Natural killer cell treated with Interleukin-12 subunit alpha and Interleukin-12 subunit beta and Interleukin-15 and Interleukin-18, amount 100 ng/mL, for 72 hours (primary cell): ENCODE measurements around the gene INSC. TPM values are rescaled to one million over a fixed set of nuclear protein-coding genes. Genes with fewer than 3 reads are reported as not detected.

Experiments
- ATAC-seq, 2 donors: fragments of 150-1000 bp; cut with Tn5 transposase in 1 of 2; sonication (Bioruptor Pico), chemical (Tn5 transposase) in 1 of 2; 2 replicates each; pipeline ENCODE4 v1.10.0; 2021
- DNase-seq: peaks from one replicate; pipeline ENCODE4 v3.0.0; 2022; ENCODE audit warnings: low spot score
- H3K27ac Mint-ChIP-seq, 2 donors: 1 replicate in 1 of 2; 2 replicates in 1 of 2; pipeline ENCODE4 v1.8.0; 2022; ENCODE audit warnings: mixed read lengths in 2 of 2, mild to moderate bottlenecking in 1 of 2, moderate library complexity in 1 of 2
- H3K27me3 Mint-ChIP-seq, 2 donors: 1 replicate in 1 of 2; 2 replicates in 1 of 2; pipeline ENCODE4 v1.8.0; 2022; ENCODE audit warnings: mixed read lengths in 2 of 2
- H3K36me3 Mint-ChIP-seq: one replicate; pipeline ENCODE4 v1.8.0; 2022; ENCODE audit warnings: mixed read lengths
- H3K4me1 Mint-ChIP-seq, 2 donors: 1 replicate in 1 of 2; 2 replicates in 1 of 2; pipeline ENCODE4 v1.8.0; 2022; ENCODE audit warnings: low read depth in 2 of 2, mixed read lengths in 2 of 2, mild to moderate bottlenecking in 1 of 2
- H3K4me3 Mint-ChIP-seq: one replicate; pipeline ENCODE4 v1.8.0; 2022; ENCODE audit warnings: mixed read lengths
- H3K9me3 Mint-ChIP-seq: 2 replicates; pipeline ENCODE4 v1.8.0; 2022; ENCODE audit warnings: mixed read lengths
- total RNA-seq, 2 donors: library from RNA; stranded (reverse); gene quantifications; one replicate each; pipeline ENCODE4 v1.2.3, GENCODE V29; 2022

INSC gene
- total RNA-seq, 2 donors from 2014 or later = 0.55 TPM; not detected in 1

GRCh38 chr11:15119352-15119751 lies 4.6 kb downstream of the INSC start:
- ATAC-seq (peak in 1 of 2 donors; percentile 70), DNase-seq (no peak)
- H3K27me3 Mint-ChIP-seq = peaks cover 33 to 49% of the 10 kb centered on the region in 2 donors

GRCh38 chr11:15119826-15120225 lies 5.1 kb downstream of the INSC start:
- DNase-seq (no peak), ATAC-seq (no peak)
- Mint-ChIP-seq H3K4me1 (peaks cover 11 to 16% of the 10 kb centered on the region in 2 donors), H3K9me3 (no peaks in the 10 kb centered on the region), H3K27ac (no peak overlapping the region), H3K27me3 (peaks cover 34 to 50% of the 10 kb centered on the region in 2 donors), H3K4me3 (no peak overlapping the region), H3K36me3 (no peaks in the 10 kb centered on the region)

More at GRCh38 chr11:15119352-15119751, 4.6 kb downstream of the INSC start:
- no peak overlapping the region for H3K4me3 Mint-ChIP-seq
- H3K9me3 Mint-ChIP-seq = no peaks in the 10 kb centered on the region
- no peaks in the 10 kb centered on the region for H3K36me3 Mint-ChIP-seq
- no peak overlapping the region for H3K27ac Mint-ChIP-seq
- H3K4me1 Mint-ChIP-seq = peaks cover 11 to 17% of the 10 kb centered on the region in 2 donors

GRCh38 chr11:15123849-15124248 lies 9.1 kb downstream of the INSC start:
- H3K4me3 Mint-ChIP-seq = no peak overlapping the region
- peaks cover 26 to 43% of the 10 kb centered on the region in 2 donors for H3K27me3 Mint-ChIP-seq
- peaks cover 6 to 9% of the 10 kb centered on the region in 2 donors for H3K4me1 Mint-ChIP-seq
- no peak for ATAC-seq
- DNase-seq = no peak
- H3K9me3 Mint-ChIP-seq = no peaks in the 10 kb centered on the region
- H3K36me3 Mint-ChIP-seq = no peaks in the 10 kb centered on the region
- H3K27ac Mint-ChIP-seq = no peak overlapping the region

GRCh38 chr11:15124528-15124927 lies 9.8 kb downstream of the INSC start:
- Mint-ChIP-seq H3K27me3 (peaks cover 26 to 43% of the 10 kb centered on the region in 2 donors), H3K4me3 (no peak overlapping the region), H3K27ac (no peak overlapping the region), H3K36me3 (no peaks in the 10 kb centered on the region), H3K9me3 (no peaks in the 10 kb centered on the region), H3K4me1 (peaks cover 6% of the 10 kb centered on the region in 2 donors)
- no peak for DNase-seq
- no peak for ATAC-seq

GRCh38 chr11:15127341-15127740 lies 12.6 kb downstream of the INSC start:
- ATAC-seq (no peak), DNase-seq (no peak)
- H3K27ac Mint-ChIP-seq = no peak overlapping the region
- no peak overlapping the region for H3K4me3 Mint-ChIP-seq
- no peaks in the 10 kb centered on the region for H3K9me3 Mint-ChIP-seq
- H3K36me3 Mint-ChIP-seq = no peaks in the 10 kb centered on the region
- peaks cover 22 to 31% of the 10 kb centered on the region in 2 donors for H3K27me3 Mint-ChIP-seq
- H3K4me1 Mint-ChIP-seq = no peaks in the 10 kb centered on the region

- Mint-ChIP-seq H3K4me3 (no peak overlapping the region), H3K9me3 (peaks cover 3% of the 10 kb centered on the region), H3K36me3 (peaks cover 8% of the 10 kb centered on the region), H3K27me3 (peaks cover 20 to 33% of the 10 kb centered on the region in 2 donors), H3K27ac (no peak overlapping the region), H3K4me1 (no peaks in the 10 kb centered on the region)
- ATAC-seq (peak; percentile 20 to 41), DNase-seq (no peak)
These were observed 13.9 kb downstream of the INSC start for GRCh38 chr11:15128621-15129020.

- peaks cover 8% of the 10 kb centered on the region for H3K36me3 Mint-ChIP-seq
- no peak overlapping the region for H3K27ac Mint-ChIP-seq
- peaks cover 3% of the 10 kb centered on the region for H3K9me3 Mint-ChIP-seq
- DNase-seq = no peak
- peaks cover 8 to 27% of the 10 kb centered on the region in 2 donors for H3K27me3 Mint-ChIP-seq
- ATAC-seq = no peak
- H3K4me3 Mint-ChIP-seq = no peak overlapping the region
- H3K4me1 Mint-ChIP-seq = no peaks in the 10 kb centered on the region
These were observed 21.4 kb downstream of the INSC start for GRCh38 chr11:15136166-15136565.

GRCh38 chr11:15139096-15139770 lies 24.5 kb downstream of the INSC start:
- no peaks in the 10 kb centered on the region for H3K9me3 Mint-ChIP-seq
- no peak overlapping the region for H3K27ac Mint-ChIP-seq
- peaks cover 2 to 9% of the 10 kb centered on the region in 2 donors for H3K27me3 Mint-ChIP-seq
- H3K36me3 Mint-ChIP-seq = no peaks in the 10 kb centered on the region
- no peak overlapping the region for H3K4me3 Mint-ChIP-seq
- no peak for ATAC-seq
- no peak for DNase-seq
- H3K4me1 Mint-ChIP-seq = no peaks in the 10 kb centered on the region

GRCh38 chr11:15139958-15140659 lies 25.4 kb downstream of the INSC start:
- peaks cover 0 to 5% of the 10 kb centered on the region in 2 donors for H3K27me3 Mint-ChIP-seq
- no peak overlapping the region for H3K4me3 Mint-ChIP-seq
- no peak overlapping the region for H3K27ac Mint-ChIP-seq
- H3K4me1 Mint-ChIP-seq = no peaks in the 10 kb centered on the region
- DNase-seq = no peak
- no peak for ATAC-seq
- no peaks in the 10 kb centered on the region for H3K9me3 Mint-ChIP-seq
- H3K36me3 Mint-ChIP-seq = no peaks in the 10 kb centered on the region

GRCh38 chr11:15141381-15141780 lies 26.7 kb downstream of the INSC start:
- Mint-ChIP-seq H3K36me3 (no peaks in the 10 kb centered on the region), H3K27me3 (no peaks in the 10 kb centered on the region), H3K4me1 (no peaks in the 10 kb centered on the region), H3K4me3 (no peak overlapping the region), H3K9me3 (no peaks in the 10 kb centered on the region), H3K27ac (no peak overlapping the region)
- ATAC-seq (no peak), DNase-seq (no peak)

GRCh38 chr11:15142838-15143237 lies 28.1 kb downstream of the INSC start:
- Mint-ChIP-seq H3K27ac (no peak overlapping the region), H3K36me3 (no peaks in the 10 kb centered on the region), H3K4me3 (no peak overlapping the region), H3K27me3 (no peaks in the 10 kb centered on the region), H3K9me3 (no peaks in the 10 kb centered on the region), H3K4me1 (no peaks in the 10 kb centered on the region)
- DNase-seq = no peak
- no peak for ATAC-seq

- Mint-ChIP-seq H3K4me3 (no peak overlapping the region), H3K36me3 (no peaks in the 10 kb centered on the region), H3K27ac (no peak overlapping the region), H3K27me3 (no peaks in the 10 kb centered on the region), H3K9me3 (no peaks in the 10 kb centered on the region), H3K4me1 (no peaks in the 10 kb centered on the region)
- ATAC-seq (no peak), DNase-seq (no peak)
These were observed 29.1 kb downstream of the INSC start for GRCh38 chr11:15143855-15144254.

GRCh38 chr11:15144347-15144746 lies 29.6 kb downstream of the INSC start:
- Mint-ChIP-seq H3K27me3 (no peaks in the 10 kb centered on the region), H3K36me3 (no peaks in the 10 kb centered on the region), H3K27ac (no peak overlapping the region), H3K4me1 (peaks cover 0 to under 1% of the 10 kb centered on the region in 2 donors), H3K9me3 (no peaks in the 10 kb centered on the region), H3K4me3 (no peak overlapping the region)
- ATAC-seq (no peak), DNase-seq (no peak)

GRCh38 chr11:15145151-15145550 lies 30.4 kb downstream of the INSC start:
- no peak for DNase-seq
- Mint-ChIP-seq H3K27ac (no peak overlapping the region), H3K4me3 (no peak overlapping the region), H3K4me1 (peaks cover under 1 to 9% of the 10 kb centered on the region in 2 donors), H3K36me3 (no peaks in the 10 kb centered on the region), H3K9me3 (no peaks in the 10 kb centered on the region), H3K27me3 (no peaks in the 10 kb centered on the region)
- ATAC-seq = no peak
